HG03457 (cell line): Measurements from ENCODE around the gene FAS.

Experiments
- ATAC-seq: cut with Tn5 transposase; IDR thresholded peaks from one replicate; pipeline ENCODE4 v1.9.1; 2021; ENCODE audit warnings: moderate number of reproducible peaks; ENCODE audit not compliant: unreplicated experiment

The FAS gene

DNA sequence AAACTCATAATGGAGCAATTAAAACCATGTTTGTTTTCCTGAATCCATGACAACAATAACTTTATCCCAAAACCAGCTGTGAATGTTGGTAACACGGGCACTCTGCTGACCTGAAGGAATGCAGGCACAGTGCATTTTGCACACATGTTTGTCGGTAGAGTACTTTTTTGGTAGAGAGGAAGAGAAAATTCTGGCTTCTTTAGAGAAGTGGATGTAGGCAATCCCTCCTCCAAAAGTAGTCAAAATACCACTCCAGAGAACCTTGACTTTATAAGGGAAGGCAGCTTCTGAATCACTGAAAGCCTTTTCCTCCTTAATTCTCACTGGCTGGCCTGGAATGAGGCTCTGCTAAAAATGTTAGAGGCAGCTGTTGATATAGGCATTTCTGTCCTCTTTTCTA lies 22.2 kb upstream of the FAS start:
- no peak for ATAC-seq

DNA sequence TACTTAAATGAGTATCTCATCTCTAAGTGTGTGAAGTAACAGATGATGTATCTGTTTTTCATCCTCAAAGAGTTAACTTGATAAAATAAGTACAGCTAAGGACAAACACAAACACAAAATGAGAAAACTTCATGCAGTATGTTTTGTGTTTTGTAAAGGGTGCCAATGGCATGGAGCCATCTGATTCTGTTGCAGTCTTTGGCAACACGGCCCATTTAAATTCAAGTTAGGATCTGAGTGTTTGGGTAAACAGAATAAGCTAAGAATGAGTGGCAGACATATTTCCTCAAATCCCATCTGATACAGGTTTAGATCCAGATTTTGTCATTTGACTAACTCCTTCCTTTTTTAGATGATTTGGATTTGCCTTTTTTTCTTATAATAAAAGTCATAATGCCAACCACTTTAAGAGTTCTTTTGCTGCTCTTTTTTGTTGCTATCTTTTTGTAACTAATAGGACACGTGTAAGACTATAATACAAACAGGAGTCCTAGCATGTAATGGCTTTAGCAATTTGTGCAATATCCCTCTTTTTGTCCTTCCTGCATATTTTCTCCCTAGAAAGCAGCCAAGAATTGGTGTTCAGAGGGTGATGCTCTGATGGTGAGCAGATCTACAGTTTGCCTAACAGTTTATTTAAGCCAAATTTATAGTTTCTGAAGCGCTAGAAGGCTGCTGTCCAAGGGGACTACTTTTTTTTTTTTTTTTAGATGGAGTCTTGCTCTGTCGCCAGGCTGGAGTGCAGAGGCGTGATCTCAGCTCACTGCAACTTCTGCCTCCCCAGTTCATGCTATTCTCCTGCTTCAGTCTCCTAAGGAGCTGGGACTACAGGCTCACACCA lies 19.2 kb upstream of the FAS start:
- ATAC-seq: no peak

- no peak for ATAC-seq
Measured at GRCh38 chr10:88974012-88974411, 16.6 kb upstream of the FAS start.

DNA sequence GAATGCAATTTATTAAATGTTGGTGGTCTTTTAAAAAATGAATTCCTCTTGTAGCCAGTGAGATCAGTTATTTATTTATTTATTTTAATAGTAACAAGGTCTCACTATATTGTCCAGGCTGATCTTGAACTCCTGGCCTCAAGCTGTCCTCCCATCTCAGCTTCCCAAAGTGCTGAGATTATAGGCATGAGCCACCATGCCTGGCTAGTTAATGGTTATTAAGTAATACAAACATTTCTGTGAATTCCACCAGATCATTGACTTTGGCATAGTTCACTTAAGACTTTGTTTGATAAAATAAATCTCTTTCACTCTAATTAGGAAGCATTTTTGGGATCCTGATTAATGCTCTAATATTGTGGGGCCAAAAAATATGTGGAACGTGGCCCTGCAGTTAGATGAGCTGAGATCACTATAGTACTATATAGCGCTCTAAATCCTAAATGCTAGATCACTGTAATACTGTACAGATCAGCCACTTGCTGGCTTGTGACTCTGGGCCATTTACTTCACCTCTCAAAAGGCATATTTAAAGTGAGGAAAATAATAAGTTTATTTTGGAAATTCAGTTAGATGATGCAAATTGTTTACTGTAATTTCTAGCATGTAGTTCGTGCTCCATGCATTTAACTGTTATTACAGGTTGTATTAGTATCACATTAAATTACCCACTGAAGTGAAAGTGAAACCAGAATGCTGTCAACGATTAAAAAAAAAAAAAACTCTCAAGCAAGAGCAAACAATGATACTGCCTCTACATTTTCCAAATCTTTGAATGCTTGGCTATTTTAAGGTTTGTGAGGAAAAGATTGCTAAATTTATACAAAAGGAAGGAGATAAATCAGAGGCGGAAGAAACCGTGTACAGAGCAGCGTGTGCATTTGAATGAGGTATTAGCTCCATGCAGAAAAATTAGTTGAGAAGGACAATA lies 15.9 kb upstream of the FAS start:
- no peak for ATAC-seq

- ATAC-seq: no peak
Measured at GRCh38 chr10:88975377-88975720, 15.2 kb upstream of the FAS start.

DNA sequence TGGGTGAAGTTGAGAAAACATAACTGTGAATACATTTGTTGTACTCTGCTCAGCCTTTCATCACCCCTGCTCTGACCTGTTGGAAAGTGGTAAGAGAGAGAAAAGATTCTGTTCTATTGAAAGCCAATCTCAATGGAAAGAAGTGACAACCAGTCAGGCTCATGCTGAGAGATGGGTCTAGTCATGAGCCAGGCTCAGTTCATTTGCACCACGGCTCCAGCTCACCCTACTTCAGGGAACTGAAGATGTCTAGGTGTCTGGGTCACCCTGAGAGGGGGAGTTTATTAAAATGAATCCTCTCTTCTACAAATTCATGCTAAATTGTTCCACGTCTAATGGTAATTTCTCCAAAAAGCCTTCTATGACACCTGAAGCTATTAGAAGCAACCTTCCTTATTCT lies 12.1 kb upstream of the FAS start:
- no peak for ATAC-seq

DNA sequence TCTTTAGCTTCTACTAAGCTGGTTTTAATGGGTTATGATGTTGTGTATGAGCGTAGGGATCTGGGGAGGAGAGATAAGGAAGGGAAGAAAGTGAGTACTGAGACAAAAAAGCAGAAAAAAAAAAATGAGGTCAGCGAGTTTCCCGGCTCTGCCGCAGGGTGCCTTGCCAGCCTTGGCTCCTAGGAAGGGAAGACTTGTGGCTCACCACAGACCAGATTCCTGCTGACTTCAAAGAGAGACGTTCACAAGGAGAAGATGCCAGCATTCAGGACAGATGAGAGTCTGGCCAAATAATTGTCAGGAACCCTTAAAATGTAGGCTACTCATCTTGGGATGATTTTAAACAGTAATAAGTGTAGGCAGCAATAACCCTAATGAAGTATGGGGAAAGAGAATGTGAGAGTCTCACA lies 11.4 kb upstream of the FAS start:
- ATAC-seq: no peak

- ATAC-seq: no peak
Measured at GRCh38 chr10:88979603-88980002, 11.0 kb upstream of the FAS start.

GRCh38 chr10:88980247-88980646 lies 10.4 kb upstream of the FAS start:
- ATAC-seq: no peak

DNA sequence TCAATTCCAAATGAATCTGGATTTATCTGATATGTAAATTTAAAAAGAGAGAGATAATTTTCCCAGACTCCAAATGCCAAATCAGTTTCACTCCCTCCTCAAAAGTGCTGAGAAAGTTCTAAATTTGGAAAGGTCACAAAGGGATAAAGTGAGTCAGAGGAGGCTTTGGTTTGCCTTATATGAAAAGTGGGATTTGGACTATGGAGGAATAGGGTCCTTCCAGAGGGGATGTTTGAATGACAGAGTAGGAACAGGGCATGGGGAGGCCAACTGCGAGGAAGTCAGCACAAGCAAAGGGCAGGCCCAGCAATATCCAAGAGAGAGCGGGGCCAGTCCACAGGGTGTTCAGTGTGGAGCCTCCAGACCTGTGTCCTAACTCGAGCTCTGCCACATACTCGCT lies 9.8 kb upstream of the FAS start:
- no peak for ATAC-seq

DNA sequence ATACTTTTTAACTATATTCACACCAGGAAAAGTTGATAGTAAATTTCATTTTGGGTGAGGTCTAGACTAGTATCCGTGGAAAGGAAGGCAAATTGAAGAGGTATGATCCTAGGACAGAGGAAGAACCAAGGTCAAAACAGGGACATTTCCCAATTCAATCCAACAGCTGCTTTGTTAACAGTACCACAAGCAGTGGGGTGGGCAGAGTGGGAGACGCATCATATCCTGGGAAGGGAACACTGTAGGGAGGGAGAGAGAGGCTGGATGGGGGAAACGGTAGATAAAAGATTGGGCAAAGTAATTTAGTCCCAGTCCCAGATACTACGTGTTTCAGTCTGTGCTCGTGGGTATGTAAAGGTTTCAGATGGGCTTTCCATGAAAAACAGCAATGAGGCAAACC lies 9.2 kb upstream of the FAS start:
- ATAC-seq: no peak

GRCh38 chr10:88982366-88982765 lies 8.2 kb upstream of the FAS start:
- no peak for ATAC-seq

DNA sequence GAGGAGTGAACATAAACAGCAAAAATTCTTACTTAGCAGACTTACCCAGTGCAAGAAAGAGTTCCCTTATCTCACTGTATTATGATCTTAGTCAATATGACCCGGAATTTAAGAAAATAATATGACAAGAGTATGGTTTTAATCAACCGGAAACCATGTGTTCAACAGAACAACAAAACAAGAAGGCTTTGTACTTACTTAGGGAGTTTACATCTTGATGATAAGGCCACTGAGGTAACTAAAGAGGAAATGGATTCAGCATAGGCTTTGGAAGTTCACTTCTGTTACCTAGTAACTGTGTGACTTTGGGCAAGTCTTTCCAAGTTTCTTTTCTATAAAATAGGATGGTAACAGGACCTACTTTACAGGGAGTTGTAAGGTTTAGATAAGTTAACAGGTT lies 7.4 kb upstream of the FAS start:
- no peak for ATAC-seq

GRCh38 chr10:88983939-88984338 lies 6.7 kb upstream of the FAS start:
- ATAC-seq: no peak

GRCh38 chr10:88984525-88984924 lies 6.1 kb upstream of the FAS start:
- no peak for ATAC-seq

DNA sequence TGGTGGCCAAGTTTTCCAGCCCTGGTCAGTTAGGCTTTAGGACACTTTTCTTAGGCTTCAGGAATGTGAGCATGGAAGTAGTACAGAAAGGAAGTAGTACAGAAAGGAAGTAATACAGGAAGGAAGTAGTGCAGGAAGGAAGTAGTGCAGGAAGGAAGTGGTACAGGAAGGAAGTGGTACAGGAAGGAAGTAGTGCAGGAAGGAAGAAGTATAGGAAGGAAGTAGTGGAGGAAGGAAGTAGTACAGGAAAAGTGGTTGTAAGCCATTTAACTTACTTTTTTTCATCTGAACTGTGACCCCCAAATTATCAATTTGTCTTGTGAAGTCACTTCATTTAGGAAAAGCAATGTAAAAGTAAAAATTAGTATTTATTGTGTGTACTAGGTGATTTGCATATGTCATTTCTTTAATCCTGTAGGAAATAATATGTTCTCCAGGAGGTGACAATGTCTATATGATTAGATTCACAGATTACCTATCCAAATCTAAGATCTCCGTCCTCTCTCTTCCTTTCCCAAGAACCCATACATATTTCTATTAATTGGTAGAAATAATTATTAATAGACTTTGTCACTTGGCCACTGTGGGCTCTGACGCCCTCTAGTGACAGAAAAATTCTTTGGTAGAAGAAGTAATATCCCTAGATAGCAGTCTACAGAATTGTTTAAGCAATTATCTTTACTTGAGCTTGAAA lies 3.9 kb upstream of the FAS start:
- no peak for ATAC-seq

DNA sequence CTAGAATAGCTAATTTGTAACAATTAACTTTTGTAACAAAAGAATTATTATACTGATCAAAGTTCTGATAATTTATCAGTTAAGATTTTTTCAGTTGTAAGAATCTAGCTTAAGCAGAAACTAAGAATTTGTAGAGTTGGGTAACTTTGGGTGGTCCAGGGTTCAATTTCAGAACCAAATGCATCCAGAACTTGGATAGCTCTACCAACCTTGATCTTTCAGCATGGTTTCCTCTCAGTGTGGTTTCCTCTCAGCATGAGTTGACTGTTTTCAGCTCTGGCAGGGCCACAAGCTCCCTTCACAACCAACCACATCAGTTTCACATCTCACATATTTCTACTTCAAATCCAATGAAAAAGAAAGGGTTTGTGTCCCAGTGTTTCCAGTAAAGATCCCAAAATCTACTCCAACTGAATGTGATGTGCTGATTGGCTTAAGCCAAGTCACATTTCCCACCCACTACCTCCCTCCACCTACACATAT lies 3.3 kb upstream of the FAS start:
- no peak for ATAC-seq

DNA sequence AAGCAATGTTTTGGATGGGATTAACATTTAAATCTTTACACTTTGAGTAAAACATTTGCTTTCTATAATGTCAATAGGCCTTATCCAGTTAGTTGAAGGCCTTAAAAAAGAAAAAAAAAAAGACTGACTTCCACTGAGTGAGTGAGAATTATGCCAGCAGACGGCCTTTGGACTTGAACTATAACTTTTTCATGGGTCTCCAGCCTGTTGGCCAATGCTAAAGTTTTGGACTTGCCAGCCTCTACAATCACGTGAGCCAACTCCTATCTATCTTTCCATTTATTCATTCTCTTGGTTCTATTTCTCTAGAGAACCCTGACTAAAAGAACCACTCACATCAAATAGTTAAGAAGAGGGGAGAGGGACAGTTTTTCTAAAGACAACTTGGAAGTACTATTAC lies 2.8 kb upstream of the FAS start:
- ATAC-seq: no peak

- ATAC-seq: no peak
Measured at GRCh38 chr10:88989423-88989822, 1.2 kb upstream of the FAS start.

DNA sequence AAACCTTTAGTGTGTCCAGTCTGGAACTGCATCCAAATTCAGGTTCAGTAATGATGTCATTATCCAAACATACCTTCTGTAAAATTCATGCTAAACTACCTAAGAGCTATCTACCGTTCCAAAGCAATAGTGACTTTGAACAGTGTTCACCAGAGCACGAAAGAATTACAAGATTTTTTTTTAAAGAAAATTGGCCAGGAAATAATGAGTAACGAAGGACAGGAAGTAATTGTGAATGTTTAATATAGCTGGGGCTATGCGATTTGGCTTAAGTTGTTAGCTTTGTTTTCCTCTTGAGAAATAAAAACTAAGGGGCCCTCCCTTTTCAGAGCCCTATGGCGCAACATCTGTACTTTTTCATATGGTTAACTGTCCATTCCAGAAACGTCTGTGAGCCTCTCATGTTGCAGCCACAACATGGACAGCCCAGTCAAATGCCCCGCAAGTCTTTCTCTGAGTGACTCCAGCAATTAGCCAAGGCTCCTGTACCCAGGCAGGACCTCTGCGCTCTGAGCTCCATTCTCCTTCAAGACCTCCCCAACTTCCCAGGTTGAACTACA lies 694 bp upstream of the FAS start:
- peak; percentile 2 for ATAC-seq
